ENCODE results near the gene ZFP1.

ZFP1 gene

DNA sequence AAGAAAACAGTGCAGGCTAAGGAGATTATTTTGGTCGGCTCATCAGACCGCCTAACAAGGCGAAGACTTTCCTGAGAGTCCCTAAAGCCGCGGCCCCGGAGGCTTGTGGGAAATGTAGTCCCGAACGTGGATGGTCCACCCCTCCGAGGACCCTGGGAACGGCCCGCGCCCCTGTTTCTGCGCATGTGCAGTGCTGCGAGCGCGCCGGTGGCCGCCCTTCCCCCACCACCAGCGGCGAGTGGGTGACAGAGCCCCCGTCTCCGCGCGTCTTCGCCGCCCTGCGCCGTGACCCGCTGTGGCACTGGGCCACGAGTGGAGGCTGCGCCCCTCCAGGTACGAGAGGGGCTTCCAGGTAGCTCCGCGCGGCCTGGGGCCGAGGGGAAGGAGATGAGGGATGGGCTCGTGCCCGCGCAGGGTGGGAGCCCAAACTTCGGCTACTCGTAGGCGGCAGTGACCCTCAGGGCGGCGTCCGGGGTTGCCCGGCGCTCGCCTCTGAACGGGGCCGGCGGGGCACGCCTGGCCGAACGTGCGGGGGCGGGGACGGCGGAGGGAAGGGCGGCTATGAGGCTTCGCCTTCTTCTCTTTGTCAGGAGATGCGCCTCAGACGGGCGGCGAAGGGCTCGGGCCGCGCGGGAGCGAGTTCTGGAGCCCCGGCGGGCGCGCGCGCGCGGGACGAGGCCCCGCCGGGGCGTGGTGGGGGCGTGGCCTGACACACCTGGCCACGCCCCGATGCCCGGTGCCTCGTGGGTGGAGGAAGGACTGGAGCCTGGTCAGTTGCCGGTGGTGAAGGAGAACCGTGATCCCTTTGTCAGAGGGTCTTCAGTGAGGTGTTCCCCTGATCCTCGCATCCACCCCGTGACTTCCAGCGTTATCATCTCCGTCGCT lies at the start of gene ZFP1:
ZFP1 (plus strand) TSS at position 214 of the 885 bp plus-strand sequence. CDS start 4,428 bp downstream, outside the sequence.
- DNase-seq (ENCODE audit: low read depth), result peak; percentile 88

DNA sequence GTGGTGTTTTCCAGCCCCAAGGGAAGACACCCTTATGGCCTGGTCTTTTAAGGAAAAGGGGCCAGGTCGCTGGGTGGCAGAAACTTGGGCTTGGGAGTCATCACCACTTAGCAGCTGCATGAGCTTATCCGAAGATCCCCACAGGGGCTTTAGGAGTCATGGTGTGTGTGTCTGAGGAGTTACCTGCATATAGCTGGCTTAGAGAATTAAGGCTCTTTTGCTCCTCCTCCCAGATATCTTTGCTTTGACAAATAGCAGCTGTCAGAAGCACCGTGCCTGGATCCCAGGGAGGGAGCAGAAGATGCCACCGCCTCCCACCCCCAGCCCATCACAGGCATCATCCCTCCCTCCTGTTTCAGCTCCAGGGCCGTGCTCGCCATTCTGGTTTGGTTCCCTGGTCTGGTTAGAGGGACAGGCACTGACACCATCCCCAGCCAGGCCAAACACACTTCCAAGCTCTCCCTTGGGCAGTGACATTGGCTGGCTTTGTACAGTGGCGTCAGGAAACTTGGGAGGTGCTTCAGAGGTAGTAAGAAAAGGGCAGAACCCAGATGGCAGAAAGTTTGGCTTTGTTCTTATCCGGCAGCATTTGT lies 49.2 kb upstream of the ZFP1 start:
- DNase-seq (ENCODE audit: low read depth), result no peak

DNA sequence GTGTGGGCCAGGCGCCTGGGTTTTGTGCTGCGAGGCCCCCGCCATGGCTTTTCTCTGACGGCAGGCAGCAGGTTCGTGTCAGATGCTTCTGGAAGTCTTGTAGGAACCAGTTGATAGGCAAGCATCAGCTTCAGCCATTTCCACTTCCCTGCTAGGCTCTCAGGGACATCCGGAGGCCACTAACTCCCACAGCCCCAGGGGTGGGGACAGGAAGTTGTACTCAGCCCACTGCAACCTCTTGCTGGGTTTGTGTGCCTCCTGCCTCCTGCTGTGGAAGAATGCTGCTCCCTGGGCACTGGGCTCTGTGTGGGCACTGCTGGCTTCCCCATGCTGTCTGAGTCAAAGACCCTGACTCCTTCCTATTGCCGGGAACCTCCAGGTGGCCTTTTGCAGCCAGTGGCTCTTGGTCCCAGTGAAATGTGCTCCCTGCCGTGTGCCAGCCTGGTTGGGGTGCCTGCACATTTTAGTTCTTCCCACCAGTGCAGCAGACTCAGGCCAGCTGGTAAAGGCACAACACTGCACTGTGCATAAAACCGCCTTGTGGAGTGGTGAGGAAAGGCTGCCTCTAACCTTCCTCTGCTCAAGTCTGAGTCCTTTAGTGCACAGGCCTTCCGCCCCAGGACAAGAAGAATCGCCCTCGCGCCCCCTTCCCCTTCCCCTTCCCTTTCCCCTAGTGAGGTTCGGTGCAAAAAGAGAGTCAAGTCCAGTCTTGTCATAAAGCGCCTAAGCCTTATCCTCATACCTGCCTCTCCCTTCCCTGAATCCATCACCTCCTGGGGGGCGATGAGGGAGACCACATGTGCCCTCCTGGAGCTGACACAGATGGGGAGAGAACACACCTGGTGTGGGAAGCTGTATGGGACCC lies 48.4 kb upstream of the ZFP1 start:
- DNase-seq (ENCODE audit: low read depth), result no peak

- no peak for DNase-seq (ENCODE audit: low read depth)
These were observed 47.7 kb upstream of the ZFP1 start for GRCh38 chr16:75100603-75100990.

DNA sequence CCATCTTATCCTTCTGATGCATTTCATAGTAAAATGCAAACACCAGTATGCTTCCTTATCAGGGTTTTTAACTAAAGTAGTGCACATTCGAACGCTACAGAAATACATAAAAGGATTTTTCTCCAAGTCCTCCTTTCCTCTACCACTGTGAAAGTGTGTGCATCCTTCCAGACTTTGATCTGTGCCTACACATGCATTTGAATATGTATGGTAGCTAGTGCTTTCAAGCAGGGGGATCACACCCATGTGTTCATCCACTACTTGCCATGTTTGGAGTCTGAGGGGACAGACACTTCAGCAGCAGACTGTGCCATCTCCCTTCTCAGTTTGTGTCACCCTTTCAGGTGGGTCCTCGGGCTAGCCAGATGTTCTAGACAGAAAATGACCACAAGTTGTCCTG lies 46.7 kb upstream of the ZFP1 start:
- no peak for DNase-seq (ENCODE audit: low read depth)

- no peak for DNase-seq (ENCODE audit: low read depth)
These were observed 45.7 kb upstream of the ZFP1 start for GRCh38 chr16:75102595-75102994.

- DNase-seq (ENCODE audit: low read depth), result no peak
These were observed 44.3 kb upstream of the ZFP1 start for GRCh38 chr16:75103994-75104393.

GRCh38 chr16:75104836-75105235 lies 43.5 kb upstream of the ZFP1 start:
- DNase-seq (ENCODE audit: low read depth), result no peak

DNA sequence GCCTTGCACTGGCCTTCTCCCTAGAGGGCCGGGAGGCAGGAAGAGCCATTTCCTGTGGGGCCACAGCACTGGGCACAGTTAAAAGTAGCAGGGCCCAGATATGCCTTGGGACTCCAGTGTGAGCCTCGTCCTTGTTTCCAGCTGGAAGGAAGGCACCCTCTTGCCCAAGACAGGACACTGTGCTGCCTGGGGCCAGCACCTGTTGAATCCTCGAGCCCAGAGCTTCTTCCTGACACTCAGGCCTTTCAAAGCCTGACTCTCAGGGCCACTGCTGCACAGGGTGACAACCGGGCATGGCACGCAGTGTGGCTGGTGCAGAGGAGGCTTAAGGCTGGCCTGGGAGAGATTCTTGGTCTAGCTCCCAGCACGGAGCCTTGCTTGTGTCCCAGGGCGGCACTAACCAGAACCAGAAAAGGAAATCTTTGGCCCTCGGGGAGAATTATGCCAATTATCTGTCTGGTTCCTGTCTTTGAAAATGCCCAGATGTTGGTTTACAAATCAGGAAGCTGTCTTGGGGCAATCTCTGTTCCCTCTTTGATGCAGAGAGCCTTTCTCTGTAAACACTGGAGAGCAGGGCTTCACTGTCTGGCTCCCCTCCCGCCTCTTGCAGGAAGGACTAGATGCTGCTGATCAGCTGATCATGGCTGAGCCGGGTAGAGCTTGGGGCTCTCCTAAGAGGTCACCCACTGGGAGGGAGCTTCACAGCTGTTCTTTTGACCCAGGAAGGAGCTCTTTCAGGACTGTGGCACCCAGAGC lies 42.8 kb upstream of the ZFP1 start:
- DNase-seq (ENCODE audit: low read depth), result peak; percentile 66

DNA sequence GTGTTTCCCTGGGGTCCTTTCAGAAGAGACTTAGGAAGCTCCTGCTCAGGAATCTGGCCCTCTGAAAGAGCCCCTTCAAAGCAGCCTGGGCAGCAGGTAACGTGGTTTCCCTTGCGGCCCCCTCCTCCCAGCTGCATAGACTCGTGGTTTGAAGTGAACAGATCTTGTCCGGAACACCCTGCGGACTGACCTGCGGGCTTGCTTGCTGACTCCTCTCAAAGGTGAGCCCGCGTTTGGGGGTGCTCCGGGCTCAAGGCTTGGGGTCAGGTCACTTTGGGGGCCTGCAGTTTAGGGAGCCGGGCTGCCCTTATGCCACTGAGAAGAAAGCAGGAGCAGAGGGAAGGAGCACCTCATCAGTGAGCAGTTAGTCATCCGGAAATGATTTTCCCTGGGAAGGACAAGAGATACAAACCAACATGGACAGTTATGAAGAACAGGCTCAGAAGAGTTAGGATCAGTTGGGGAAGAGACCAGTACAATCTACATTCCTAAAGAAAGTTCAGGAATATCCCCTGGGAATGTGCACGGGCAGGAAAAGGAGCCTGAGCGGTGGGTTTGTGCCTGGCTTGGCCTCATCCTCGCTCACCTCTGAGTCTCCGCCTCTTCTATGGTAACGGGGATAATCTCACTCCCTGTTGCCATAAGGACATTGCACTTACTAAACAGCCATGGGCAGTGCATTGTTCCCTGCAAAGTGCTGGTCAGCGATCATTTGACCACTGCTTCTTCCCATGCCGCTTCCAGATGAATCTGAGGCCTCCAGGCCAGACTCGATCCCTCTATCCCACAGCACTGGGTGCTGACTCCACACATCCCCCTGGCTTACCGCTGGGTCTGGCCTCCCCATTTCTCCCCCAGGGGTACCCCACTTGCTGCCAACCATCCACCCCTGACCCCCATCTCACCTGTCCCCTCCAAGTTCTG lies 41.7 kb upstream of the ZFP1 start:
- no peak for DNase-seq (ENCODE audit: low read depth)

DNA sequence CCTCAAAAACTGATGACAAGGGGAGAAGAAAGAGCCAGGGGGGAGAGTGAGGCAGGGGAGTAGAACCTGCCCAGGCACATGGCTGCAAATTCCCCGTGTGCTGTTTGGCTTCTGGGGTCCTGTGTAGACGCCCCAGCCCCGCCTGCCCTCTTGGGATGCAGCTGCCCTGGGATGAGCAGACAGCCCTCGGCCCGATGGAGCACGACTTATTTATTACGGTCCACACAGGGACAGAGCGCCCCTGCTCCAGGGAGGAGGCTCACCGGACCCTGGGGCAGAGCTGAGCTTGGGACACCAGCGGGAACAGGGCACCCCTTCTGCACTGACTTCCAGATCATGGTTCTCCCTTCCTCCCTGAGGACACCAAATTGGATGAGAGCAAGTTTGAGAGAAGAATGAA lies 40.8 kb upstream of the ZFP1 start:
- no peak for DNase-seq (ENCODE audit: low read depth)

DNA sequence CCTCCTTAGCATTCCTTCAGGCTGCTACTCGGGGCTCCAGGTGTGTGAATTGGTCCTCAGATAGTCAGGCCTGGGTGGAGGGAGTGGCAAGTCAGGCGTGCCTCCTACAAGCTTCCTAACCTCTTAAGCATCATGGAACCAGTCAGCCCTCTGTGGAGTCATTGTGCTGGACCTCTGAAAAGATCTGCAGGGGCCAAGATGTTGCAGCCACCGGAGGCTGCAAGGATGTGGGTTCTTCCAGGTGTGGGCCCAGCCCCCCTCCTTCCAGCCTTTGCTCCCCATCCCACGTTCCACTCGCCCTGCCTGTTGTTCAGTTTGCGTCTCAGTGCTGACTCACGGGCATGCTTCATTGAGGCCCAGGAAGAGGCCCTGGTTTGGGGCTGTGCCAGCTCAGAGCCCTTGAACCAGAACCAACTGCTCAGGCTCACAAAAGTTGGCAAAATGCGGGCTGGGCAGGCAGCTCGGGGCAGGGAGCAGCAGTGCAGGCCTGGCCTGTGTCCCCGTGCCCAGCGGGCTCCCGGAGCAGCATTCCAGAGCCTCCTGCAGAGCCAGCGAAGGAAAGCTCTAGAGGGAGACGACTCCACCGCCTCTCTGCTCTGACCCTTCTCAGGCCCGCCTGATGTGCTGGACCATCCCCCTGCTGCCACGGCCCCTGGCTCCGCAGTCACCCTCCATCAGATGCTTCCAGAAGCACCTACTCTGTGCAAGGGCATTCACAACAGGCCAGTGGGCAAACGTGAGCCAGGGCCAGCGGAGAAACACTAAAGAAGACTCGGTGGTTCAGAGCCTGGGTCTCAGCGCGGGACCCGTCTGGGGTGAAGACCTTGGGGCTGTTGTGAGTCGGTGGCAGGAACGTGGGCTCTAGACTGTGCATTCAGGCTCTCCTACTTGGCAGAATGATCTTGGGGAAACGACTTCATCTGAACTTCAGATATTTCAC lies 39.3 kb upstream of the ZFP1 start:
- peak; percentile 94 for DNase-seq (ENCODE audit: low read depth)

GRCh38 chr16:75109732-75110243 lies 38.5 kb upstream of the ZFP1 start:
- peak; percentile 21 for DNase-seq (ENCODE audit: low read depth)

DNA sequence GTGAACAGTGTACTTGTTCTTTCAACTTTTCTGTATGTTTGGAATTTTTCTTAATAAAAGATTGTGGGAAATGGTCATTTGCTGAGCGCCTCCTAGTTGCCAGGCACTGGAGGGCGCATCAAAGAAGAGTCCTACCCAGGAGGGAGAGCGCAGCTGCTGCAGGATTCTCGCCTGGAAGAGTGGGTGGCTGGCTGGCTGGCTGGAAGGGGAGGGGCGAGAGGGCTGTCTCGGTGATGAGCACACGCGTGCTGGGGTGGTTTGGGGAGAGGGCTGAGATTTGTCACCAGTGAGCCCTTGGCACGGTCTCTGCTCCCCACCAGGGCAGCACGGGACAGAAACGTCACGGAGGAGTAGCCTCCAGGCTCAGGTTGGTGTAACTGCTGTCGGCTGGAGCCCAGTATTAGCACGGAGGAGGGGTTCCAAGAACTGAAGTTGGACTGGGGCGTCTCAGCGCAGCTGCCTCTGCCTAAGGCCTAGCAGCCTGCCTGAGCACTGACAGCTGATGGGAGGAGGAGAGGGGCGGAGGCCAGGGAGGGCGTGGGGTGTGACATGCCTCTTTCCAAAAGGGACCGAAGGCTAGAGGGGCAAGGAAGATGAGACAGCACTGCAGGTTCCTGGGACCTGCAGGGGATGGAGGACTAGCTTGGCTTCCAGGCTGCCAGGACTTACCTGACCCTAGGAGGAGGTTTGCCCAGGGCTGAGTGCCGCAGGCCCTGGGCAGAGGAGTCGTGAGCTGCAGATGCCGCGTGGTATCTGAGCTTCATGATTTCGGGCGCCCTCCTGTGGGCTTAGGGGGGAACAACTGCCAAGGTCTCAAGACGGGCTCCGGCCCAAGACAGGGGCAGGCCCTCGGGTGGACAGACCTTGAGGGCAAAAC lies 37.4 kb upstream of the ZFP1 start:
- peak; percentile 83 for DNase-seq (ENCODE audit: low read depth)

GRCh38 chr16:75111514-75111940 lies 36.8 kb upstream of the ZFP1 start:
- DNase-seq (ENCODE audit: low read depth), result no peak

GRCh38 chr16:75111961-75112733 lies 36.2 kb upstream of the ZFP1 start:
- DNase-seq (ENCODE audit: low read depth), result no peak

DNA sequence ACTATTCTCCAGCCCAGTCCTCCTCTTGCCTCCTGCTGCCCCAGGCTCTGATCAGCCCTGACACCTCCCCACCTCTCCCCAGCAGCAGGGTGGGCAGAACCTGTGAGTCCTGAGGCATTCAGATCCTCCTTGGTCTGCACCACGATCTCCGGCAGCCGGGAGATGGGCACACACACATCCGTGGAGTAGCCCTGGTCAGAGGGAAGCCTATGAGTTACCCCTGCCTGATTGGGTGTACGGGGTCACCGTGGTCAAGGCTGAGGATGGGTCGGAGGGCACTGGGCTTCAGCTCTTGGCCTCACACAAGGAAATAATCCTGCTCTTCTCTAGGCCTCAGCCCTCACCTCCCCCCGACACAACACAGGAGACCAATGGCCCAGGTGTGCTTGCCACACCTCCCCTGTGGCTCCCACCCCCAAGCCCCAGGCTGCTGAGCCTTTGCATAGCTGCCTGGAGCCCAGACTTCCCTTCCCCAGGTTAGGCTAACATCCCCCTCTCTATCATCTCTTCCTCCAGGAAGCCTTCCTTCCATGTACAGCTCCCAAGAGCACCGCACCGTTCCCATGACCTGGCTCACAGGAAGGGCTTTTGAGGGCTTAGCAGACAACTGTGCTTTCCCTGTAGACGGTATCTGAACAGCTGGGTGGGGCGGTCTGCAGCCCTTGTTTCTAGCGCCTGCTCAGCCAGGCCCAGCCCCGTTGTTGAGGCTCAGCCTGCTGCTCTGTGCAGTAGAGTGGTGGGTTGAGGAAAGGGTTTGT lies 35.4 kb upstream of the ZFP1 start:
- no peak for DNase-seq (ENCODE audit: low read depth)

Data from fibroblast of gingiva (primary cell).